ENCODE results near the gene CDIP1. TPM values are rescaled to one million over a fixed set of nuclear protein-coding genes. Genes with fewer than 3 reads are reported as not detected.

The CDIP1 gene
- total and polyA plus RNA-seq, 9 of the 15 experiments (the other 6 are each of a cell fraction or from before 2014, with no cell fraction given) = 0.29 TPM; not detected in 8

DNA sequence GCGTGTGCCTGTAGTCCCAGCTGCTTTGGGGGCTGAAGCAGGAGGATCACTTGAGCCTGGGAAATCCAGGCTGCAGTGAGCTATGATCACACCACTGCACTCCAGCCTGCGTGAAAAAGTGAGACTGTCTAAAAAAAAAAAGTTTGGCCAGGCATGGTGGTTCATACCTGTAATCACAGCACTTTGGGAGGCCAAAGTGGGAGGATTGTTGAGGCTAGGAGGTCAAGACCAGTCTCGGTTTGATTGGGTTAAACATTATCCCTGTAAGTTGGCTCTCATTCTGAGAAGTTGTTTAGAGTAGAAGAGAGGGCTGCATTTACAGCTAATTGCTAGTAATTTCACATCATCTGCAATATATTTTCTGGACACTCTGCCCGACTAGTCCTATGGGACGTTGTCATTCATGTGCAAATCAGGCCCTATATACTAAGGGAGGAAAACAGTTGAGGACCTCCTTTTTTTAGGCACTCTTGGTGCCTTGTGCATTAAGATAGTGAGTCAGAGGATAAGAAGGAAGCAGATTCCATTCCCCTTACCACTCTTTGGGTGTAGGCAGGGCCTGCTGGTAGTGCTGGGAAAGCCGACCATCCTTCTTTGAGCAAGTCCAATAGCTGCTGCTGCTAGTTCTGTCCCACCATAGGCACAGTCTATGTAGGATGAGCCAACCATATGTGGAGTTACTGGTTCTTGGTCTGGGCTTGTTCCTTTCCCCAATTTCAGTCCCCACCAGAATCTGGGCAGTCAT lies 43.7 kb downstream of the CDIP1 start (continued):
- no peak for TF ChIP-seq SFPQ (IDR thresholded peaks at IDR 0.05; ENCODE audit: low read depth, low read length)
- TF ChIP-seq ZNF695 (CRISPR knock-in tag; IDR thresholded peaks at IDR 0.05) = no peak

DNA sequence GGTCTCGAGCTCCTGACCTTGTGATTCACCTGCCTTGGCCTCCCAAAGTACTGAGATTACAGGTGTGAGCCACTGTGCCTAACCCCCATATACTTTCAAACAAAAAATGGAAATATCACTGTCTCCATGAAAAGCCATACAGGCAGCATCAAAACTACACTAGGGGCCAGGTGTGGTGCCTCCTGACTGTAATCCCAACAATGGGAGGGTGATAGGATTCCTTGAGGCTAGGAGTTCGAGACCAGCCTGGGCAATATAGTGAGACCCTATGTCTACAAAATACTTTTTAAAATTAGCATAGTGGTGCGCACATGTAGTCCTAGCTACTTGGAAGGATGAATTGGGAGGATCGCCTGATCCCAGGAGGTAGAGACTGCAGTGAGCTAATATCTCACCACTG lies 46.7 kb downstream of the CDIP1 start:
- Histone ChIP-seq H3K79me2 (ENCODE audit: control insufficient read depth, insufficient read depth, low read length) (peaks cover 37% of the 10 kb centered on the region), H3K27ac (ENCODE audit: extremely low read depth, low read depth, low read length) (no peak overlapping the region), H2AFZ (ENCODE audit: low read depth, low read length) (no peak overlapping the region), H3K27me3 (ENCODE audit: control insufficient read depth in 2 of 2, insufficient read depth in 2 of 2, low read length in 2 of 2) (no peaks in the 10 kb centered on the region), H3K4me1 (replicated peaks in 1 of 2; ENCODE audit: control insufficient read depth in 2 of 2, insufficient read depth in 2 of 2, low read length in 2 of 2) (peaks cover 0 to 5% of the 10 kb centered on the region in 2 experiments; a peak in 2 of 5 replicates), H3K36me3 (ENCODE audit: control insufficient read depth, insufficient read depth, low read length) (peaks cover 49% of the 10 kb centered on the region), H3K9me3 (replicated peaks; ENCODE audit: control insufficient read depth, insufficient read depth, low read depth, low read length) (no peaks in the 10 kb centered on the region), H3K4me2 (ENCODE audit: insufficient read depth, low read length) (no peak overlapping the region), H3K9ac (ENCODE audit: insufficient read depth in 1 of 2, low read depth in 2 of 2, low read length in 2 of 2) (no peak overlapping the region), H4K20me1 (replicated peaks; ENCODE audit: control insufficient read depth, insufficient read depth, low read length) (0 out of 2 replicates have a peak, but pooled peaks cover 5% of the 10 kb centered on the region), H3K9me1 (ENCODE audit: control insufficient read depth, insufficient read depth, low read length) (no peaks in the 10 kb centered on the region), H3K4me3 (no peak overlapping the region)
- TF ChIP-seq CBX2 (IDR thresholded peaks at IDR 0.05; ENCODE audit: insufficient read depth, low read length, poor library complexity, severe bottlenecking) (no peak), PYGO2 (tag; IDR thresholded peaks at IDR 0.05) (no peak)
- ChIA-PET CTCF (ENCODE audit: low intra/inter-chr PET ratio) (no interaction called here), POLR2A (interaction anchor here (1.3 to 3.1 kb wide), 2 partner anchors 8 to 9 kb away, joined by 4 to 12 read pairs; no protein-coding TSS in a partner anchor)
- DNase-seq (ENCODE audit: extremely low read depth in 1 of 4, low spot score in 3 of 4) (no peak), FAIRE-seq (no peak), ATAC-seq (no peak)
- in situ Hi-C loops (cut with MboI) = no loop called here
- intact Hi-C loops (cut with micrococcal nuclease) = no loop called here
- 92% methylated on average over 4 of the region's 4 CpGs for WGBS (ENCODE audit: insufficient coverage, low coverage, missing lambda C conversion rate)
- no TSS peak for BruUV-seq (replicated peaks)
